ENCODE data around the gene HDAC4.

Gene HDAC4

GRCh38 chr2:239385096-239386000 is 15.5 kb downstream of the HDAC4 start:
- DNase-seq (ENCODE audit: low read depth, low spot score), result no peak

GRCh38 chr2:239383759-239384156 is 17.1 kb downstream of the HDAC4 start:
- no peak for DNase-seq (ENCODE audit: low read depth, low spot score)

GRCh38 chr2:239383036-239383758 is 17.6 kb downstream of the HDAC4 start:
- DNase-seq (ENCODE audit: low read depth, low spot score), result no peak

GRCh38 chr2:239382384-239382880 is 18.4 kb downstream of the HDAC4 start:
- DNase-seq (ENCODE audit: low read depth, low spot score), result no peak

- no peak for DNase-seq (ENCODE audit: low read depth, low spot score)
Measured at GRCh38 chr2:239381709-239382134, 19.1 kb downstream of the HDAC4 start.

GRCh38 chr2:239380831-239381708 is 19.8 kb downstream of the HDAC4 start:
- DNase-seq (ENCODE audit: low read depth, low spot score), result no peak

- no peak for DNase-seq (ENCODE audit: low read depth, low spot score)
Measured at GRCh38 chr2:239379641-239380170, 21.1 kb downstream of the HDAC4 start.

- DNase-seq (ENCODE audit: low read depth, low spot score), result no peak
Measured at GRCh38 chr2:239378918-239379640, 21.7 kb downstream of the HDAC4 start.

- DNase-seq (ENCODE audit: low read depth, low spot score), result no peak
Measured at GRCh38 chr2:239378021-239378917, 22.6 kb downstream of the HDAC4 start.

GRCh38 chr2:239377591-239377990 is 23.2 kb downstream of the HDAC4 start:
- no peak for DNase-seq (ENCODE audit: low read depth, low spot score)

GRCh38 chr2:239376942-239377531 is 23.8 kb downstream of the HDAC4 start:
- no peak for DNase-seq (ENCODE audit: low read depth, low spot score)

GRCh38 chr2:239376351-239376750 is 24.5 kb downstream of the HDAC4 start:
- no peak for DNase-seq (ENCODE audit: low read depth, low spot score)

- no peak for DNase-seq (ENCODE audit: low read depth, low spot score)
Measured at GRCh38 chr2:239375278-239376061, 25.4 kb downstream of the HDAC4 start.

- DNase-seq (ENCODE audit: low read depth, low spot score), result no peak
Measured at GRCh38 chr2:239374896-239375277, 25.9 kb downstream of the HDAC4 start.

GRCh38 chr2:239372835-239373234 is 28.0 kb downstream of the HDAC4 start:
- no peak for DNase-seq (ENCODE audit: low read depth, low spot score)

GRCh38 chr2:239371726-239372686 is 28.8 kb downstream of the HDAC4 start:
- no peak for DNase-seq (ENCODE audit: low read depth, low spot score)
